Hepatocyte (in vitro differentiated cells): ENCODE data around the gene BBS1. TPM values are rescaled to one million over a fixed set of nuclear protein-coding genes. Genes with fewer than 3 reads are reported as not detected.
"Not testable (repeated sequence)": the region's sequence is repeated elsewhere in the genome, so short reads cannot be mapped to it uniquely, and the experiment has no call there.

ENCODE experiments used
- DNase-seq: peaks from one replicate; pipeline ENCODE4 v3.0.0-alpha.2; 2016; ENCODE audit warnings: low spot score
- H2AFZ ChIP-seq: fragments of 200-600 bp; sonication (generic); 2 replicates; pipeline ENCODE4 v1.6.0; 2016; ENCODE audit warnings: antibody characterized with exemption, mild to moderate bottlenecking
- H3K27ac ChIP-seq: fragments of 200-600 bp; sonication (generic); 2 replicates; pipeline ENCODE4 v1.5.1; 2016; ENCODE audit warnings: mild to moderate bottlenecking
- H3K27me3 ChIP-seq: fragments of 200-600 bp; sonication (generic); 2 replicates; pipeline ENCODE4 v1.6.1; 2016
- H3K36me3 ChIP-seq: fragments of 200-600 bp; sonication (generic); replicated peaks from 2 replicates; pipeline ENCODE4 v1.5.1; 2016; ENCODE audit warnings: low read depth; ENCODE audit not compliant: insufficient read depth
- H3K4me1 ChIP-seq: fragments of 200-600 bp; sonication (generic); 2 replicates; pipeline ENCODE4 v1.5.1; 2016; ENCODE audit warnings: mild to moderate bottlenecking, moderate library complexity; ENCODE audit not compliant: insufficient read depth
- H3K4me2 ChIP-seq: fragments of 200-600 bp; sonication (generic); 2 replicates; pipeline ENCODE4 v1.6.0; 2016
- H3K4me3 ChIP-seq: fragments of 200-600 bp; sonication (generic); 2 replicates; pipeline ENCODE4 v1.5.1; 2016; ENCODE audit warnings: mild to moderate bottlenecking
- H3K79me2 ChIP-seq: fragments of 200-600 bp; sonication (generic); 2 replicates; pipeline ENCODE4 v1.6.0; 2017; ENCODE audit warnings: mild to moderate bottlenecking
- H3K9me2 ChIP-seq: fragments of 200-600 bp; sonication (generic); replicated peaks from 2 replicates; pipeline ENCODE4 v1.6.0; 2017; ENCODE audit warnings: mild to moderate bottlenecking; ENCODE audit not compliant: insufficient read depth
- H3K9me3 ChIP-seq: fragments of 200-600 bp; sonication (generic); 2 replicates; pipeline ENCODE4 v1.5.1; 2016; ENCODE audit warnings: low read depth, mild to moderate bottlenecking
- H4K20me1 ChIP-seq: fragments of 200-600 bp; sonication (generic); 2 replicates; pipeline ENCODE4 v1.6.0; 2016; ENCODE audit warnings: mild to moderate bottlenecking; ENCODE audit not compliant: insufficient read depth, poor library complexity, severe bottlenecking
- EZH2 ChIP-seq: fragments of 200-600 bp; sonication (generic); IDR thresholded peaks from 2 replicates; pipeline ENCODE4 v1.6.1; 2016; ENCODE audit warnings: antibody characterized with exemption, mild to moderate bottlenecking, borderline replicate concordance
- EZH2phosphoT487 ChIP-seq: fragments of 200-600 bp; sonication (generic); IDR thresholded peaks from one replicate; pipeline ENCODE4 v1.6.1; 2018; ENCODE audit warnings: antibody characterized with exemption, mild to moderate bottlenecking, low read depth, moderate library complexity; ENCODE audit not compliant: unreplicated experiment, severe bottlenecking
- WGBS: methylation state at CpG from one replicate; pipeline ENCODE4 v1.1.6; 2016; ENCODE audit warnings: low lambda C conversion rate; ENCODE audit errors: missing lambda C conversion rate; 5-methylcytosine and 5-hydroxymethylcytosine counted together
- polyA plus RNA-seq: library from polyadenylated mRNA; unstranded; fragments of >200 nt; fragmentation: Nextera tagmentation; extraction: Ambion mirVana; gene quantifications from 2 replicates; pipeline ENCODE4 v1.2.1, GENCODE V29; 2016
- total RNA-seq: library from RNA; depleted of rRNA; stranded (reverse); fragments of >200 nt; gene quantifications from 2 replicates; pipeline ENCODE4 v1.2.3, GENCODE V29; 2014
- TF ChIP-seq, protein P1 (sequence below): fragments of 200-600 bp; sonication (generic); IDR thresholded peaks from 2 replicates; pipeline ENCODE4 v1.5.1; 2016; ENCODE audit warnings: antibody characterized with exemption, mild to moderate bottlenecking; ENCODE audit not compliant: poor library complexity

BBS1 gene
- total and polyA plus RNA-seq, 2 experiments from 2014 or later: 25.1 to 27.7 TPM

DNA sequence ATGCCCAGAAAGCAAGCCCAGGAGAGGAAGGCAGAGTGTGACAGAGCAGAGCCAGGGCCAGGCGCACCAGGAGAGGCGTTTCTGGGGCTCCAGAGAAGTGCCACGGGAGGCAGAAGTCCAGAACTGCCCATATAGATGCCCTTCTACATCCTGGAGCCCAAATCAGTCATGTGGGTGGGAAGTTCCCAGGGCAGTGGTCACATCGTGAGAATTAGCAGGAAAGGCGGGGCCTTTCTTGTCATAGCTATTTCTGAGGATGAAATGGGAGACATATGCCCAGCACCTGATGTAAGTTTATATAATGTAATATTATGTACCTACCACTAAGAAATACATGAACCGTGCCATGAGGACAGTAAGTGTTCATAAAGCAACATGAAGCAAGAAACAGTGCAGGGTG, 22.3 kb downstream of the BBS1 start:
- TF ChIP-seq EZH2phosphoT487 (no peak), EZH2 (no peak)
- TF ChIP-seq, protein P1, sequence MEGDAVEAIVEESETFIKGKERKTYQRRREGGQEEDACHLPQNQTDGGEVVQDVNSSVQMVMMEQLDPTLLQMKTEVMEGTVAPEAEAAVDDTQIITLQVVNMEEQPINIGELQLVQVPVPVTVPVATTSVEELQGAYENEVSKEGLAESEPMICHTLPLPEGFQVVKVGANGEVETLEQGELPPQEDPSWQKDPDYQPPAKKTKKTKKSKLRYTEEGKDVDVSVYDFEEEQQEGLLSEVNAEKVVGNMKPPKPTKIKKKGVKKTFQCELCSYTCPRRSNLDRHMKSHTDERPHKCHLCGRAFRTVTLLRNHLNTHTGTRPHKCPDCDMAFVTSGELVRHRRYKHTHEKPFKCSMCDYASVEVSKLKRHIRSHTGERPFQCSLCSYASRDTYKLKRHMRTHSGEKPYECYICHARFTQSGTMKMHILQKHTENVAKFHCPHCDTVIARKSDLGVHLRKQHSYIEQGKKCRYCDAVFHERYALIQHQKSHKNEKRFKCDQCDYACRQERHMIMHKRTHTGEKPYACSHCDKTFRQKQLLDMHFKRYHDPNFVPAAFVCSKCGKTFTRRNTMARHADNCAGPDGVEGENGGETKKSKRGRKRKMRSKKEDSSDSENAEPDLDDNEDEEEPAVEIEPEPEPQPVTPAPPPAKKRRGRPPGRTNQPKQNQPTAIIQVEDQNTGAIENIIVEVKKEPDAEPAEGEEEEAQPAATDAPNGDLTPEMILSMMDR: no peak
- Histone ChIP-seq H3K4me3 (no peak overlapping the region), H2AFZ (no peak overlapping the region), H3K27me3 (no peaks in the 10 kb centered on the region), H3K79me2 (no peaks in the 10 kb centered on the region), H3K4me2 (no peak overlapping the region), H3K9me3 (no peaks in the 10 kb centered on the region), H3K4me1 (no peaks in the 10 kb centered on the region), H4K20me1 (no peaks in the 10 kb centered on the region), H3K9me2 (no peaks in the 10 kb centered on the region), H3K36me3 (no peaks in the 10 kb centered on the region), H3K27ac (no peak overlapping the region)
- WGBS: 95% methylated on average over 6 of the region's 6 CpGs
- no peak for DNase-seq

DNA sequence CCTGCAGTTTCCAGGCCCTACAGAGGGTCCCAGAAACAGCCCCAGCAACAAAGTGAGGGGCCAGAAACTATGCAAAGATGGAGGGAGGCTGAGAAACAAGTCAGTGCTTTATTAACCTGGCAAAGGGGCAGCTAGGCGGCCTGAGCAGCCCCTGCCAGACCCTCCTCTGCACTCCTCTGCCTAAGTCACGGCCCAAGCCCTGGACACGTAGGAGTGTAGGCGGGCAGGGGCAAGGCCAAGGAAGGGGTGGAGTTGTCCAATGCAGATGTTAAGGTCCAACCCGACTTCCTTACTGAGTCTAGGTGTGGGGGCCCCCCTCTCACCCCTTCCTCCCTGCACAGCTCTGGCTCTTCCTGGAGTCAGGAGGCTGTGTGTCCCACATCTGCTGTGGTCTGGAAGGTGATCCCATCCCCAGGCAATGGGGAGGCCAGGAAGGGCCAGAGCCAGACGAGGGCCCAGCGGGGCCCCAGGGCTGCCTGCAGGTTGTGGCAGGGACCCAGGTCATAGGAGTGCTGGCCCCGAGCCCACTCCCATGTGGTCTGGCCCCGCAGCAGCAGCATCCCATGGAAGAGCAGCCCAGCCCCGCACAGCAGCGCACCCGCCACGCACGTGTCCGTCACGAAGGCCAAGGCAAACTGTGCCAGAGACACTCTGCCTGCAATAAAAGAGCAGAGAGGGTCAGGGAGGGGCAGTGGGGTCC, 28.9 kb downstream of the BBS1 start:
- H3K36me3 ChIP-seq: no peaks in the 10 kb centered on the region

DNA sequence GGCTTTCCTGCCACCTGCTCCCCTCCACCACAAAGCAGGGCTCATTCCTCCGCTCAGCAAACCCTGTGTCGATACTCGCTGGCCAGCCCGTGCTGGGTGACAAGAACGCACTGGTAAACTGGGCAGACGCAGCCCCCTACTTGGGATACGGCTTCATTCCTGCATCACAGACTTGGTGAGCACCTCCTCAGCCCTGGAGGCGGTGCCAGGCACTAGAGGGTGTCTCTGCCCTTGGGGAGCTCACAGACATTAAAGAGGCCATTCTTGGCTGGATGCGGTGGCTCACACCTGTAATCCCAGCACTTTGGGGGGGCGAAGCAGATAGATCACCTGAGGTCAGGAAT, 29.4 kb downstream of the BBS1 start:
- no peaks in the 10 kb centered on the region for H3K36me3 ChIP-seq
- H3K9me2 ChIP-seq: no peaks in the 10 kb centered on the region
- no peaks in the 10 kb centered on the region for H3K27me3 ChIP-seq
- no peaks in the 10 kb centered on the region for H3K9me3 ChIP-seq
- H3K4me1 ChIP-seq: peaks cover under 1% of the 10 kb centered on the region
- no peak overlapping the region for H3K4me2 ChIP-seq
- H4K20me1 ChIP-seq: no peaks in the 10 kb centered on the region
- no peak for DNase-seq
- H2AFZ ChIP-seq: no peak overlapping the region
- H3K4me3 ChIP-seq: no peak overlapping the region
- no peak overlapping the region for H3K27ac ChIP-seq
- peaks cover 3% of the 10 kb centered on the region for H3K79me2 ChIP-seq
- TF ChIP-seq, protein P1: no peak
- no peak for TF ChIP-seq EZH2
- WGBS: 96% methylated on average over 10 of the region's 10 CpGs

More for the DNA sequence above, 28.9 kb downstream of the BBS1 start:
- Histone ChIP-seq H3K9me2 (no peaks in the 10 kb centered on the region), H2AFZ (no peak overlapping the region), H3K27ac (no peak overlapping the region), H3K4me2 (no peak overlapping the region), H3K27me3 (no peaks in the 10 kb centered on the region), H4K20me1 (no peaks in the 10 kb centered on the region), H3K79me2 (no peaks in the 10 kb centered on the region), H3K9me3 (no peaks in the 10 kb centered on the region), H3K4me3 (no peak overlapping the region), H3K4me1 (no peaks in the 10 kb centered on the region)
- WGBS: 92% methylated on average over 16 of the region's 16 CpGs
- TF ChIP-seq EZH2phosphoT487 (no peak), EZH2 (no peak)
- TF ChIP-seq, protein P1: no peak
- DNase-seq: no peak

DNA sequence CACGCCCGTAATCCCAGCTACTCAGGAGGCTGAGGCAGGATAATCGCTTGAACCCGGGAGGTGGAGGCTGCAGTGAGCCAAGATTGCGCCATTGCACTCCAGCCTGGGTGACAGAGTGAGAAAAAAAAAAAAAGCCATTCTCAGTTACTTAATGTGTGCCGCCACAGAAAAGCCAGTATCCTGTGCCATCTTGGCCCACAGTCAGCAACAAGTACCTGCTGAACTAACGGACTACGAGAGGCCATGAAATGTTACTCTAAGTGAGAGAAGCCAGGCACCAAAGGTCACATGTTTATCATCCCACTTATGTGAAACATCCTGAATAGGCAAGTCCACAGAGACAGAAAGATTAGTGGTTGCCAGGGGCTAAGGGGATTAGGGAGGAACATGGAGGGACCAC, 30.2 kb downstream of the BBS1 start:
- not testable (repeated sequence) for DNase-seq, H3K9me3 ChIP-seq, H2AFZ ChIP-seq, H4K20me1 ChIP-seq, H3K4me1 ChIP-seq, H3K9me2 ChIP-seq, H3K4me2 ChIP-seq, H3K79me2 ChIP-seq, H3K36me3 ChIP-seq, H3K4me3 ChIP-seq, H3K27me3 ChIP-seq, H3K27ac ChIP-seq
- WGBS: 89% methylated on average over 8 of the region's 8 CpGs
